ENCODE results near the gene BSDC1.

Gene BSDC1

DNA sequence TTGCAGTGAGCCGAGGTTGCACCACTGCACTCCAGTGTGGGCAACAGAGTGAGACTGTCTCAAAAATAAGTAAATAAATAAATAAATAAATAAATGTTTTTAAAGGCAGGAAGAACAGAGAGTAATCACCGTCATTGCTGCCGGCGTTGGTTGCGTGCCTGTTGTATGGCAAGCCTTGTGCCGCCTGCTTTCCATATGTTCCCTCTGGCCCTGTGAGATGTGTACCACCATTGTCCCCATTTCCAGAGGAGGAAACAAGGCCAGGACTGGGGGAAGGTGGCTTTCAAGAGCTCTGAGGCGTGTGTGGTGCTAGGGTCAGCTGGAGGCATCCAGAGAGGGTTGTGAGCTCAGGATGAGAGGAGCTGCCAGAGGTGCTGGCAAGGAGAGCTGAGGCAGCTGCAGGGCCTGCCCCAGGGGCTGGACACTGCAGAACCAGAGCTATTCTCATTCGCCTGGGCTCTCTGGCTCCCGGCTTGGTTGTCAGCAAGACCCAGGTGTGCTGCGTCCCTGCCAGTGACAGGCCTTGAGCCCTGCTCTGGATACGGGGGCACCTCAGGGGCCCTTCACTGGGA is 53.0 kb downstream of the BSDC1 start:
- no peaks in the 10 kb centered on the region for H3K9me3 ChIP-seq (ENCODE audit: control insufficient read depth, low read depth, low read length)
- no peaks in the 10 kb centered on the region for H3K36me3 ChIP-seq (ENCODE audit: control insufficient read depth, low read depth, low read length)
- no peak overlapping the region for H3K9ac ChIP-seq (ENCODE audit: low read length)
- H3K4me1 ChIP-seq (ENCODE audit: control insufficient read depth, low read depth, low read length), result peaks cover 9% of the 10 kb centered on the region
- H3K4me3 ChIP-seq (ENCODE audit: low read length), result no peak overlapping the region
- no peak overlapping the region for H3K27ac ChIP-seq (ENCODE audit: low read length)
- peaks cover 8% of the 10 kb centered on the region for H3K27me3 ChIP-seq (ENCODE audit: control insufficient read depth, insufficient read depth, low read length)

GRCh38 chr1:32339363-32339978 is 54.8 kb downstream of the BSDC1 start:
- Histone ChIP-seq H3K9me3 (ENCODE audit: control insufficient read depth, low read depth, low read length) (no peaks in the 10 kb centered on the region), H3K27me3 (ENCODE audit: control insufficient read depth, insufficient read depth, low read length) (peaks cover 8% of the 10 kb centered on the region), H3K9ac (ENCODE audit: low read length) (no peak overlapping the region), H3K4me3 (ENCODE audit: low read length) (no peak overlapping the region), H3K4me1 (ENCODE audit: control insufficient read depth, low read depth, low read length) (peaks cover 9% of the 10 kb centered on the region), H3K27ac (ENCODE audit: low read length) (no peak overlapping the region), H3K36me3 (ENCODE audit: control insufficient read depth, low read depth, low read length) (peaks cover 6% of the 10 kb centered on the region)

DNA sequence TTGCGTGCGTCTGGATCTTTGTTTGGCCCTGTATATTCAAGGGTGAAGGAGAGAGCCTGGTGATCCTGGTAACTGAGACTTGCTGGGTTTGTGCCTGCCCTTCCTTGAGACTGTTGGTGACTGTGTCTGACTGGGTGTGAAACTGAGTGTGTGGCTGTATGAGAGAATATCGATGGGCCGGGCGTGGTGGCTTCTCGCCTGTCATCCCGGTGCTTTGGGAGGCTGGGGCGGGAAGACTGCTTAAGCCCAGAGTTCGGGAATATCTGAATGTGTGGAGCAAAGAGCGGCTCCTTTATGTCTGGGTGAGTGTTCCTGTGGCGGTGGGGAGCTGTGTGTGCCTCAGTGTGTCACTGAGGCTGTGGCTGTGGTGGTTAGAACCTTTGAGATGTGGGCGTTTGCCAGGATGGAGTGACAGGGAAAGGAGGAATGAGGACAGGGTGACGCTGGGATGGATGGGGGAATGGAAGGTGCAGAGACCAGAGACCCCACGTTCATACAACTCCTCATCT is 55.5 kb downstream of the BSDC1 start:
- no peaks in the 10 kb centered on the region for H3K9me3 ChIP-seq (ENCODE audit: control insufficient read depth, low read depth, low read length)
- peaks cover 13% of the 10 kb centered on the region for H3K36me3 ChIP-seq (ENCODE audit: control insufficient read depth, low read depth, low read length)
- no peak overlapping the region for H3K4me3 ChIP-seq (ENCODE audit: low read length)
- H3K27ac ChIP-seq (ENCODE audit: low read length), result no peak overlapping the region
- peaks cover 8% of the 10 kb centered on the region for H3K27me3 ChIP-seq (ENCODE audit: control insufficient read depth, insufficient read depth, low read length)
- H3K4me1 ChIP-seq (ENCODE audit: control insufficient read depth, low read depth, low read length), result peaks cover 16% of the 10 kb centered on the region
- no peak overlapping the region for H3K9ac ChIP-seq (ENCODE audit: low read length)

DNA sequence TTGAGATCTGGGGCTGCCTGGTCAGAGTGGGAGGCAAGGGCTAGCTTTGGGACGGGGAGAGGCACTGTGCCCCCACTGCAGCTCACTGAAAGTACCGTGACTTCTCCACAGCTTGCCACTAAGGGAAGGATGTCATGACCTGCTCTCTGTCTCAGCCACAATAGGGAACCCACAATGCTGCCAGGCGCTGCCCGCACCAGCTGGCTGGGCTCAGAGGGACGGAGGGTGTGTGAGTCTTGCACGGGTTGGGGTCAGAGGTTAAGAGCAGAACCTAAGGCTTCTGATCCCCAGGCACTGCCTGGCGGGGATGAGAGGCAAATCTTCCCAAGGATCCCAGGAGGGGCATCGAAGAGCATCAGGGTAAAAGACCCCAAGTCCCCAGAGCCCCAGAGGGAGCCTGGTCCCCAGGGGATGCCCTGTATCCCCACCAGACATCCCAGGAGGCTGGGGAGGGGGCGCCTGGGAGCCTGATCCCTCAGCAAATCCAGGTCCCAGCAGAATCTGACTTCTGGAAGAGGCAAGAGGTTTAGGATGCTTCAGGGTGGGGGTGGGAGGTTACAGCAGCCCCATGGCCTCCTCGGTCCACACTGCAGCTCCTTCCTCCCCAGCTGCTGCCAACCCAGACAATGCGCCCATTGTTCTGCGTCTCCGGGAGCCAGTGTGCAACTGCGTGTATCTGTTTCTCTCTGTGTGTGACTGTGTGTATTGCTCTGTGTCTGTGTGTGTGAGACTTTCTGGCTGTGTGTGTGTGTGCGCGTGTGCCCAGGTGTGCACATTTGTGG is 56.2 kb downstream of the BSDC1 start:
- H3K9ac ChIP-seq (ENCODE audit: low read length), result no peak overlapping the region
- no peak overlapping the region for H3K4me3 ChIP-seq (ENCODE audit: low read length)
- no peaks in the 10 kb centered on the region for H3K9me3 ChIP-seq (ENCODE audit: control insufficient read depth, low read depth, low read length)
- H3K27ac ChIP-seq (ENCODE audit: low read length), result no peak overlapping the region
- peaks cover 20% of the 10 kb centered on the region for H3K36me3 ChIP-seq (ENCODE audit: control insufficient read depth, low read depth, low read length)
- H3K4me1 ChIP-seq (ENCODE audit: control insufficient read depth, low read depth, low read length), result peaks cover 23% of the 10 kb centered on the region
- H3K27me3 ChIP-seq (ENCODE audit: control insufficient read depth, insufficient read depth, low read length), result peaks cover 8% of the 10 kb centered on the region

- no peaks in the 10 kb centered on the region for H3K9me3 ChIP-seq (ENCODE audit: control insufficient read depth, low read depth, low read length)
- no peak overlapping the region for H3K27ac ChIP-seq (ENCODE audit: low read length)
- peaks cover 25% of the 10 kb centered on the region for H3K36me3 ChIP-seq (ENCODE audit: control insufficient read depth, low read depth, low read length)
- no peak overlapping the region for H3K9ac ChIP-seq (ENCODE audit: low read length)
- H3K4me1 ChIP-seq (ENCODE audit: control insufficient read depth, low read depth, low read length), result peaks cover 28% of the 10 kb centered on the region
- H3K4me3 ChIP-seq (ENCODE audit: low read length), result peak overlapping the region; percentile 64
- peaks cover 8% of the 10 kb centered on the region for H3K27me3 ChIP-seq (ENCODE audit: control insufficient read depth, insufficient read depth, low read length)
Observed at GRCh38 chr1:32336963-32337675, 57.1 kb downstream of the BSDC1 start.

DNA sequence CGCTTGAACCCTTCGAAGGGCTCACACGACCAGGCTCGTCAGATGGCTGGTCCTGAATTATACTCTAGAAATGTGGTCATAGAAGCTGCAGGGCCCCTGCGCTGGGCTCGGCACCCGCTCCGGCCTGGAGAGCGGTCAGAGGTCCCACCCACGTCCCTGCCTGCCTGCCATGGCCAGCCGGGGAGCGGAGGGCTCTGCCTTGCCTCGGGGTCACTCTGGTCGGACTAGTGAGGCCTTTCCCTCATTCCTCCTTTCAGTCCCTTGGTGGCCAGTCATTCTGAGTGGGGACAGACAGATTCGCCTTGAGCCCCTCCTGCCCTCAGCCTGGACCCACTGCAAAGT is 57.7 kb downstream of the BSDC1 start:
- peaks cover 8% of the 10 kb centered on the region for H3K27me3 ChIP-seq (ENCODE audit: control insufficient read depth, insufficient read depth, low read length)
- H3K4me1 ChIP-seq (ENCODE audit: control insufficient read depth, low read depth, low read length), result peaks cover 29% of the 10 kb centered on the region
- H3K9ac ChIP-seq (ENCODE audit: low read length), result no peak overlapping the region
- H3K9me3 ChIP-seq (ENCODE audit: control insufficient read depth, low read depth, low read length), result no peaks in the 10 kb centered on the region
- H3K4me3 ChIP-seq (ENCODE audit: low read length), result peak overlapping the region; percentile 64
- peaks cover 30% of the 10 kb centered on the region for H3K36me3 ChIP-seq (ENCODE audit: control insufficient read depth, low read depth, low read length)
- no peak overlapping the region for H3K27ac ChIP-seq (ENCODE audit: low read length)

DNA sequence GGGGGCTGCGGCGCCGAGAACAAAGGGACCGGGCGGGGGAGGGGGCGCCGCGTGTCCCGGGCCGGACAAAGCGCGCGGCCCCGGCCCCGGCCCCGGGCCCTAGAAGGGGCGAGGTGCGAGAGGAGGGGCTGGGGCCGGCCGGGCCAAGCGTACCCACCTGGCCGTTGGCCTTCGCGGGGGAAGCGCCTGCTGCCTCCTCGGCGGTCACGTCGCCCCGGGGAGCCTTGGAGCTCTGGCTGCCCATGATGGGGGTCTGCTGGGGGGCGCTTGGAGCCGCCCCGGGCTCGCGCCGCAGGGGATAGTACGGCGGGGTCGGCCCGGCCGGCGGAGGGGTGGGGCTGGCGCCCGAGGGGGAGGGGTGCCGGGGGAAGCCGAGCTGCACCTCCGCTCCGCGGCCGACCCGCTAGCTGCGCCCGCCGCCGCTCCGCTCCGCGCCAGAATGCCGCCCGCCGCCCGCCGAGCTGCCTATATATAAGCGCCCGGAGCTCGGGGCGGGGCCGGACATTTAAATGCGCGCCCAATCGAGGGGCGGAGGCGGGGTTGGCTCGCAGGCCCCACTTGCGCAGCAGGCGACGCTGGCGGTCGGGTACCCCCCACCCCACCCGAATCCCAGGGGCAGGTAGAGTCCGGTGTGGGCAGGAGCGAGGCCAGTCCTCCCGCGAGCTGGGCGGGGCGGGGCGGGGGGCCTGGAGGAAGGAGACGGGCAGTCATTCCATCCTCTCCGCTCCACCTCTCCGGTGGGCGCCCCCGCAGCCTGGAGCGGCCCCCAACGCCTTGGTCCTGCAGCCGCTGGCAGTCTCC is 58.3 kb downstream of the BSDC1 start, which contains the start of gene MARCKSL1:
MARCKSL1 (minus strand) TSS at position 444 of the 801 bp plus-strand sequence; CDS start at position 244, 200 bp downstream.
- H3K4me1 ChIP-seq (ENCODE audit: control insufficient read depth, low read depth, low read length), result peaks cover 29% of the 10 kb centered on the region
- H3K27ac ChIP-seq (ENCODE audit: low read length), result peak within 1 kb of the TSS; percentile 51
- no peaks in the 10 kb centered on the region for H3K9me3 ChIP-seq (ENCODE audit: control insufficient read depth, low read depth, low read length)
- H3K4me3 ChIP-seq (ENCODE audit: low read length), result peak within 1 kb of the TSS; percentile 87
- H3K9ac ChIP-seq (ENCODE audit: low read length), result peak within 1 kb of the TSS; percentile 92
- peaks cover 8% of the 10 kb centered on the region for H3K27me3 ChIP-seq (ENCODE audit: control insufficient read depth, insufficient read depth, low read length)
- H3K36me3 ChIP-seq (ENCODE audit: control insufficient read depth, low read depth, low read length), result peaks cover 35% of the 10 kb centered on the region

GRCh38 chr1:32335535-32335789 is 58.8 kb downstream of the BSDC1 start:
- peaks cover 29% of the 10 kb centered on the region for H3K4me1 ChIP-seq (ENCODE audit: control insufficient read depth, low read depth, low read length)
- peaks cover 40% of the 10 kb centered on the region for H3K36me3 ChIP-seq (ENCODE audit: control insufficient read depth, low read depth, low read length)
- H3K4me3 ChIP-seq (ENCODE audit: low read length), result peak overlapping the region; percentile 87
- H3K27ac ChIP-seq (ENCODE audit: low read length), result peak overlapping the region; percentile 51
- H3K27me3 ChIP-seq (ENCODE audit: control insufficient read depth, insufficient read depth, low read length), result peaks cover 8% of the 10 kb centered on the region
- H3K9ac ChIP-seq (ENCODE audit: low read length), result peak overlapping the region; percentile 92
- no peaks in the 10 kb centered on the region for H3K9me3 ChIP-seq (ENCODE audit: control insufficient read depth, low read depth, low read length)

DNA sequence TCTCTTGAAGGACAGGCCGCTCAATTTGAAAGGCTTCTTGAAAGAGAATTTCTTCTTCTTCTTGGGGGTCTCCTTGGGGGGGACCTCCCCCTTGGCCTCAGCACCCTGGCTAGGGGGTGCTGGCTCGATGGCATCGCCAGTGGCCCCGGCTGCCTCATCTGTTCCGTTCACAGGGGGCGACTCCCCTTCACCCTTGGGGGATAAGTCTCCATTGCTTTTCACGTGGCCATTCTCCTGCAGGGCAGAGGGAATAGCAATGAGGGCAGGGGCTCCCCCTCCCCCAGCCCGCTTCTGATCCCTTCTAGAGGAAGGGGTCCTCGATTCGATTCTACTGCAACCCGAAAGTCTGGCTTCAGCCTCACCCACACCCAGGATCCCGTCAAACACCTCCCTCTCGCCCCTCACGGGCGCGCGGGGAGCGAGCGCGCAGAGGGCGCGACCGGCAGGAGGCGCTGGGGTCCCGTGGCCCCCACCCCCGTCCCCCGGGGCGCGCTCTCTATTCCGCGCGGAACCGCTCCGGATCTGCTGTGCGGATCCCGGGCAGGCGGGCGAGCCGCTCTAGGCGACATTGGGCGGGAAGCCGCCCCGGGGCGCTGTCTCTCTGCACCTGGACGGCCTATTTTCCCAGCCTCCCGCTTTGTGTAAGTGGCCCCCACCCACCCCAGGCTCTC is 59.2 kb downstream of the BSDC1 start:
- Histone ChIP-seq H3K27ac (ENCODE audit: low read length) (peak overlapping the region; percentile 51), H3K27me3 (ENCODE audit: control insufficient read depth, insufficient read depth, low read length) (peaks cover 8% of the 10 kb centered on the region), H3K36me3 (ENCODE audit: control insufficient read depth, low read depth, low read length) (peaks cover 44% of the 10 kb centered on the region), H3K9me3 (ENCODE audit: control insufficient read depth, low read depth, low read length) (no peaks in the 10 kb centered on the region), H3K4me3 (ENCODE audit: low read length) (peak overlapping the region; percentile 87), H3K9ac (ENCODE audit: low read length) (peak overlapping the region; percentile 92), H3K4me1 (ENCODE audit: control insufficient read depth, low read depth, low read length) (peaks cover 29% of the 10 kb centered on the region)

- Histone ChIP-seq H3K27ac (ENCODE audit: low read length) (no peak overlapping the region), H3K9me3 (ENCODE audit: control insufficient read depth, low read depth, low read length) (no peaks in the 10 kb centered on the region), H3K4me1 (ENCODE audit: control insufficient read depth, low read depth, low read length) (peaks cover 29% of the 10 kb centered on the region), H3K36me3 (ENCODE audit: control insufficient read depth, low read depth, low read length) (peaks cover 51% of the 10 kb centered on the region), H3K9ac (ENCODE audit: low read length) (peak overlapping the region; percentile 92), H3K27me3 (ENCODE audit: control insufficient read depth, insufficient read depth, low read length) (peaks cover 8% of the 10 kb centered on the region), H3K4me3 (ENCODE audit: low read length) (peak overlapping the region; percentile 87)
Observed at GRCh38 chr1:32334274-32334861, 59.9 kb downstream of the BSDC1 start.

All from iPS-18a (cell line).